HG02588 (cell line): ENCODE results near the gene FOSB.
A peak's percentile ranks its signal among the peaks of the same experiment; 100 is the strongest.

ENCODE experiments used
- ATAC-seq: cut with Tn5 transposase; IDR thresholded peaks from one replicate; pipeline ENCODE4 v1.9.1; 2021; ENCODE audit warnings: mild to moderate bottlenecking, moderate library complexity; ENCODE audit not compliant: unreplicated experiment

FOSB gene

GRCh38 chr19:45478454-45479238, 10.8 kb downstream of the FOSB start:
- ATAC-seq = peak; percentile 74

GRCh38 chr19:45483033-45483432, 15.2 kb downstream of the FOSB start:
- ATAC-seq = no peak

GRCh38 chr19:45484273-45484945, 16.6 kb downstream of the FOSB start:
- no peak for ATAC-seq

GRCh38 chr19:45485305-45486077, 17.7 kb downstream of the FOSB start:
- ATAC-seq = peak; percentile 81

- ATAC-seq = no peak
Observed at GRCh38 chr19:45488708-45489107, 20.9 kb downstream of the FOSB start.

- no peak for ATAC-seq
Observed at GRCh38 chr19:45489216-45489855, 21.5 kb downstream of the FOSB start.

- no peak for ATAC-seq
Observed at GRCh38 chr19:45492137-45492626, 24.4 kb downstream of the FOSB start.

- ATAC-seq = no peak
Observed at GRCh38 chr19:45492627-45493470, 25.1 kb downstream of the FOSB start.

- ATAC-seq = no peak
Observed at GRCh38 chr19:45494261-45494916, 26.6 kb downstream of the FOSB start.

- ATAC-seq = no peak
Observed at GRCh38 chr19:45495178-45495577, 27.4 kb downstream of the FOSB start.

GRCh38 chr19:45496349-45496953, 28.7 kb downstream of the FOSB start:
- peak; percentile 9 for ATAC-seq

- ATAC-seq = no peak
Observed at GRCh38 chr19:45497791-45498190, 30.0 kb downstream of the FOSB start.

- no peak for ATAC-seq
Observed at GRCh38 chr19:45498411-45499195, 30.8 kb downstream of the FOSB start, which contains the start of gene PPM1N. PPM1N (plus strand) TSS chr19:45498443; CDS start chr19:45498473, 30 bp downstream.

- ATAC-seq = no peak
Observed at GRCh38 chr19:45499196-45500180, 31.7 kb downstream of the FOSB start.

- no peak for ATAC-seq
Observed at GRCh38 chr19:45500918-45501729, 33.3 kb downstream of the FOSB start.

- no peak for ATAC-seq
Observed at GRCh38 chr19:45501730-45502014, 33.9 kb downstream of the FOSB start.
